Left colon (tissue), 2 donors: Measurements from ENCODE around the gene SOS1. TPM values are rescaled to one million over a fixed set of nuclear protein-coding genes. Genes with fewer than 3 reads are reported as not detected.
"Not testable (repeated sequence)": the region's sequence is repeated elsewhere in the genome, so short reads cannot be mapped to it uniquely, and the experiment has no call there.

Experiments used
- ATAC-seq: fragments of 200-7000 bp; cut with Tn5 transposase; one replicate; pipeline ENCODE4 v1.9.1; 2020; ENCODE audit warnings: mild to moderate bottlenecking, moderate library complexity
- DNase-seq, 2 donors: peaks; one replicate each; pipeline ENCODE4 v3.0.0-alpha.2; 2020
- intact Hi-C, 2 donors: fragments of 100-400 bp; cut with DNase I in 1 of 2; cut with micrococcal nuclease in 1 of 2; formaldehyde crosslinking; loops; one replicate each; pipeline versions ENCODE4 v1.11.2 to v1.14.0; 2022; cut with DNase I, micrococcal nuclease
- total RNA-seq, 2 donors: library from RNA; stranded (reverse); fragmentation: NEBNext Ultra II Directional; extraction: Animal tissue kit (Norgen Biotek cat#: 25700); gene quantifications; one replicate each; pipeline ENCODE4 v1.2.1, GENCODE V29; 2021
- donor health status: DM: no; HTN: no; CAD: no.
- donor health status: DM: yes; HTN: yes; CAD: no.

SOS1 gene
- total RNA-seq, 2 donors from 2014 or later: 30.0 to 31.2 TPM

GRCh38 chr2:39061280-39061679, 59.6 kb downstream of the SOS1 start:
- intact Hi-C loops: no loop called here
- no peak for ATAC-seq
- DNase-seq: no peak

- DNase-seq (no peak), ATAC-seq (no peak)
- intact Hi-C loops: loop anchor here in 1 of 2 donors (5.0 kb wide), 1 partner anchor 168 kb away; no protein-coding TSS in a partner anchor
These were observed 61.4 kb downstream of the SOS1 start for GRCh38 chr2:39059366-39059952.

GRCh38 chr2:39058101-39058500, 62.8 kb downstream of the SOS1 start:
- intact Hi-C loops: loop anchor here in 1 of 2 donors (5.0 kb wide), 1 partner anchor 169 kb away; no protein-coding TSS in a partner anchor
- ATAC-seq (no peak), DNase-seq (no peak)

- intact Hi-C loops, ATAC-seq, DNase-seq: not testable (repeated sequence)
These were observed 68.2 kb downstream of the SOS1 start for GRCh38 chr2:39052665-39053064.

GRCh38 chr2:39050109-39050508, 70.7 kb downstream of the SOS1 start:
- DNase-seq (no peak), ATAC-seq (no peak)
- intact Hi-C loops: no loop called here

GRCh38 chr2:39039072-39039471, 81.8 kb downstream of the SOS1 start:
- DNase-seq (no peak), ATAC-seq (no peak)
- intact Hi-C loops: no loop called here

- intact Hi-C loops: no loop called here
- no peak for DNase-seq
- no peak for ATAC-seq
These were observed 86.9 kb downstream of the SOS1 start for GRCh38 chr2:39033980-39034379.

GRCh38 chr2:39027421-39027820, 93.4 kb downstream of the SOS1 start:
- intact Hi-C loops: no loop called here
- DNase-seq (no peak), ATAC-seq (no peak)

GRCh38 chr2:39024833-39025232, 96.0 kb downstream of the SOS1 start:
- intact Hi-C loops: no loop called here
- ATAC-seq (no peak), DNase-seq (no peak)

GRCh38 chr2:39023649-39024048, 97.2 kb downstream of the SOS1 start:
- intact Hi-C loops: no loop called here
- DNase-seq (no peak), ATAC-seq (no peak)

- DNase-seq (no peak), ATAC-seq (no peak)
- intact Hi-C loops: no loop called here
These were observed 98.1 kb downstream of the SOS1 start for GRCh38 chr2:39022642-39023235.

- ATAC-seq (no peak), DNase-seq (no peak)
- intact Hi-C loops: no loop called here
These were observed 100.5 kb downstream of the SOS1 start for GRCh38 chr2:39020383-39020782.

GRCh38 chr2:39018638-39019037, 102.2 kb downstream of the SOS1 start:
- DNase-seq (no peak), ATAC-seq (no peak)
- intact Hi-C loops: no loop called here

- no peak for DNase-seq
- intact Hi-C loops: no loop called here
- no peak for ATAC-seq
These were observed 103.5 kb downstream of the SOS1 start for GRCh38 chr2:39017334-39017733.

- intact Hi-C loops: no loop called here
- no peak for DNase-seq
- ATAC-seq: no peak
These were observed 105.4 kb downstream of the SOS1 start for GRCh38 chr2:39015424-39015823.

- ATAC-seq (no peak), DNase-seq (no peak)
- intact Hi-C loops: no loop called here
These were observed 107.0 kb downstream of the SOS1 start for GRCh38 chr2:39013871-39014270.

GRCh38 chr2:39008665-39009064, 112.2 kb downstream of the SOS1 start:
- intact Hi-C loops: no loop called here
- DNase-seq (no peak), ATAC-seq (no peak)

GRCh38 chr2:39007875-39008504, 112.9 kb downstream of the SOS1 start:
- intact Hi-C loops: no loop called here
- DNase-seq (no peak), ATAC-seq (peak; percentile 29)

- intact Hi-C loops: no loop called here
- ATAC-seq (no peak), DNase-seq (no peak)
These were observed 120.3 kb downstream of the SOS1 start for GRCh38 chr2:39000552-39000951.

GRCh38 chr2:38997781-38998180, 123.1 kb downstream of the SOS1 start:
- no peak for DNase-seq
- intact Hi-C loops: no loop called here
- no peak for ATAC-seq

- DNase-seq (no peak), ATAC-seq (no peak)
- intact Hi-C loops: no loop called here
These were observed 129.0 kb downstream of the SOS1 start for GRCh38 chr2:38991899-38992298.
